Spleen (tissue), 11 donors: Measurements from ENCODE around the gene ERICH6. TPM values are rescaled to one million over a fixed set of nuclear protein-coding genes. Genes with fewer than 3 reads are reported as not detected.
A peak's percentile ranks its signal among the peaks of the same experiment; 100 is the strongest.

Experiments used
- DNase-seq: peaks from one replicate; pipeline ENCODE4 v3.0.0-alpha.2; 2020
- H3K27ac ChIP-seq, 8 donors: fragments of 200-600 bp; sonication (generic) in 7 of 8; 1 replicate in 4 of 8; 2 replicates in 4 of 8; pipeline versions ENCODE4 v1.5.0 to v1.8.0; 2016 to 2021; ENCODE audit warnings: inconsistent platforms in 4 of 8, mild to moderate bottlenecking in 4 of 8, moderate library complexity in 1 of 8
- H3K27me3 ChIP-seq, 7 donors: fragments of 200-600 bp; sonication (generic) in 6 of 7; replicated peaks in 1 of 7; 1 replicate in 4 of 7; 2 replicates in 3 of 7; pipeline versions ENCODE4 v1.5.0 to v1.8.0; 2016 to 2021; ENCODE audit warnings: inconsistent platforms in 3 of 7, mild to moderate bottlenecking in 1 of 7
- H3K36me3 ChIP-seq, 6 donors: fragments of 200-600 bp; sonication (generic) in 5 of 6; 1 replicate in 4 of 6; 2 replicates in 2 of 6; pipeline versions ENCODE4 v1.5.0 to v1.8.0; 2016 to 2021; ENCODE audit warnings: inconsistent platforms in 2 of 6
- H3K4me1 ChIP-seq, 6 donors: fragments of 200-600 bp; sonication (generic) in 5 of 6; 1 replicate in 3 of 6; 2 replicates in 3 of 6; pipeline versions ENCODE4 v1.5.0 to v1.8.0; 2016 to 2021; ENCODE audit warnings: inconsistent platforms in 3 of 6
- H3K4me3 ChIP-seq, 8 donors: fragments of 200-600 bp; sonication (generic) in 7 of 8; 1 replicate in 4 of 8; 2 replicates in 4 of 8; pipeline versions ENCODE4 v1.5.0 to v1.8.0; 2016 to 2021; ENCODE audit warnings: inconsistent platforms in 4 of 8, mild to moderate bottlenecking in 4 of 8, moderate library complexity in 2 of 8
- H3K9me3 ChIP-seq, 8 donors: fragments of 200-600 bp; sonication (generic) in 7 of 8; 1 replicate in 4 of 8; 2 replicates in 4 of 8; pipeline versions ENCODE4 v1.5.0 to v1.8.0; 2016 to 2021; ENCODE audit warnings: inconsistent platforms in 4 of 8
- POLR2A ChIP-seq, 3 donors: fragments of 450-650 bp; IDR thresholded peaks; one replicate each; pipeline ENCODE4 v1.5.1; 2017; ENCODE audit warnings: antibody characterized with exemption in 3 of 3, mild to moderate bottlenecking in 1 of 3
- POLR2AphosphoS5 ChIP-seq, 3 donors: sonication (generic); formaldehyde crosslinking; IDR thresholded peaks; one replicate each; pipeline ENCODE4 v1.5.1; 2017; ENCODE audit warnings: antibody characterized with exemption in 3 of 3
- WGBS, 5 donors: extraction: QIAGEN DNeasy Blood & Tissue Kit in 3 of 5; methylation state at CpG; one replicate each; pipeline versions ENCODE4 v1.1.5 to v1.1.7; 2013 to 2018; 5-methylcytosine and 5-hydroxymethylcytosine counted together
- intact Hi-C: fragments of 100-400 bp; cut with DNase I; formaldehyde crosslinking; loops from one replicate; pipeline ENCODE4 v1.15.0; 2023; ENCODE audit warnings: low total_unique reads
- polyA plus RNA-seq, 3 donors: library from polyadenylated mRNA; stranded (reverse); fragments of 200-250 nt; gene quantifications; one replicate each; pipeline ENCODE4 v1.2.1, GENCODE V29; 2013
- total RNA-seq, 7 donors: library from RNA; depleted of rRNA in 3 of 7; stranded (reverse); fragments of >200 nt in 3 of 7; fragmentation: NEBNext Ultra II Directional in 4 of 7; extraction: Animal tissue kit (Norgen Biotek cat#: 25700) in 4 of 7; gene quantifications; one replicate each; pipeline versions ENCODE4 v1.1.0 to v1.2.1, GENCODE V29; 2016 to 2021
- TF ChIP-seq, protein P1 (sequence below), 11 experiments: fragments of 200-600 bp in 7 of 11; fragments of 450-650 bp in 4 of 11; sonication (generic) in 4 of 11; IDR thresholded peaks in 8 of 11; conservative IDR thresholded peaks in 3 of 11; 1 replicate in 7 of 11; 2 replicates in 4 of 11; pipeline versions ENCODE4 v1.4.0 to v1.8.0; 2016 to 2021; ENCODE audit warnings: antibody characterized with exemption in 11 of 11, inconsistent platforms in 4 of 11, mild to moderate bottlenecking in 1 of 11
- donor health status: healthy with polysubstance abuse.
- donor health status: DM: no; HTN: no; CAD: no; lungs with moderate emphysema.
- donor health status: DM: no; HTN: no; CAD: no.
- donor health status: Bipolar disorder and iron deficiency.
- donor health status: healthy.
- donor health status: DM: no; HTN: no; CAD: no.
- donor health status: DM: yes; HTN: yes; CAD: no.

ERICH6 gene
- total and polyA plus RNA-seq, 10 donors = not detected

- 84 to 91% (median 89%) methylated on average over 5 of the region's 5 CpGs for WGBS, 5 donors
- Histone ChIP-seq H3K9me3 (no peaks in the 10 kb centered on the region), H3K27me3 (no peaks in the 10 kb centered on the region), H3K27ac (no peak overlapping the region), H3K4me1 (peaks cover 12 to 99% (median 72%) of the 10 kb centered on the region in 6 donors), H3K36me3 (peaks cover 0 to 30% (median 15%) of the 10 kb centered on the region in 6 donors), H3K4me3 (no peak overlapping the region)
- DNase-seq = no peak
- intact Hi-C loops = no loop called here
- no peak for TF ChIP-seq POLR2A (IDR thresholded peaks at IDR 0.05)
- TF ChIP-seq, protein P1, sequence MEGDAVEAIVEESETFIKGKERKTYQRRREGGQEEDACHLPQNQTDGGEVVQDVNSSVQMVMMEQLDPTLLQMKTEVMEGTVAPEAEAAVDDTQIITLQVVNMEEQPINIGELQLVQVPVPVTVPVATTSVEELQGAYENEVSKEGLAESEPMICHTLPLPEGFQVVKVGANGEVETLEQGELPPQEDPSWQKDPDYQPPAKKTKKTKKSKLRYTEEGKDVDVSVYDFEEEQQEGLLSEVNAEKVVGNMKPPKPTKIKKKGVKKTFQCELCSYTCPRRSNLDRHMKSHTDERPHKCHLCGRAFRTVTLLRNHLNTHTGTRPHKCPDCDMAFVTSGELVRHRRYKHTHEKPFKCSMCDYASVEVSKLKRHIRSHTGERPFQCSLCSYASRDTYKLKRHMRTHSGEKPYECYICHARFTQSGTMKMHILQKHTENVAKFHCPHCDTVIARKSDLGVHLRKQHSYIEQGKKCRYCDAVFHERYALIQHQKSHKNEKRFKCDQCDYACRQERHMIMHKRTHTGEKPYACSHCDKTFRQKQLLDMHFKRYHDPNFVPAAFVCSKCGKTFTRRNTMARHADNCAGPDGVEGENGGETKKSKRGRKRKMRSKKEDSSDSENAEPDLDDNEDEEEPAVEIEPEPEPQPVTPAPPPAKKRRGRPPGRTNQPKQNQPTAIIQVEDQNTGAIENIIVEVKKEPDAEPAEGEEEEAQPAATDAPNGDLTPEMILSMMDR (IDR thresholded peaks at IDR 0.05 in 8 of 11, conservative IDR thresholded peaks at IDR 0.05 in 3 of 11) = no peak
- TF ChIP-seq POLR2AphosphoS5 (IDR thresholded peaks at IDR 0.05) = no peak
Observed at GRCh38 chr3:150741497-150742140, 37.9 kb upstream of the ERICH6 start.

GRCh38 chr3:150740733-150741496 is 37.2 kb upstream of the ERICH6 start:
- peaks cover 0 to 26% (median 15%) of the 10 kb centered on the region in 6 donors for H3K36me3 ChIP-seq
- peak overlapping the region in 3 of 8 donors; percentile 60 to 82 (median 74) for H3K27ac ChIP-seq
- H3K27me3 ChIP-seq = no peaks in the 10 kb centered on the region
- DNase-seq = no peak
- no peak overlapping the region for H3K4me3 ChIP-seq
- TF ChIP-seq, protein P1 (IDR thresholded peaks at IDR 0.05 in 8 of 11, conservative IDR thresholded peaks at IDR 0.05 in 3 of 11) = no peak
- TF ChIP-seq POLR2A (IDR thresholded peaks at IDR 0.05) = no peak
- TF ChIP-seq POLR2AphosphoS5 (IDR thresholded peaks at IDR 0.05) = no peak
- H3K9me3 ChIP-seq = no peaks in the 10 kb centered on the region
- WGBS, 5 donors = 70 to 82% (median 75%) methylated on average over 10 to 12 of the region's 12 CpGs
- H3K4me1 ChIP-seq = peaks cover 12 to 97% (median 70%) of the 10 kb centered on the region in 6 donors
- intact Hi-C loops = no loop called here

GRCh38 chr3:150739877-150740645 is 36.3 kb upstream of the ERICH6 start:
- Histone ChIP-seq H3K4me1 (peaks cover 12 to 89% (median 68%) of the 10 kb centered on the region in 6 donors), H3K9me3 (no peaks in the 10 kb centered on the region), H3K27me3 (no peaks in the 10 kb centered on the region), H3K4me3 (no peak overlapping the region), H3K36me3 (peaks cover 0 to 26% (median 15%) of the 10 kb centered on the region in 6 donors), H3K27ac (peak overlapping the region in 6 of 8 donors; percentile 18 to 82 (median 62))
- DNase-seq = no peak
- intact Hi-C loops = no loop called here
- TF ChIP-seq, protein P1 (IDR thresholded peaks at IDR 0.05 in 8 of 11, conservative IDR thresholded peaks at IDR 0.05 in 3 of 11) = no peak
- peak in 2 of 3 donors; percentile 12 to 24 for TF ChIP-seq POLR2AphosphoS5 (IDR thresholded peaks at IDR 0.05)
- no peak for TF ChIP-seq POLR2A (IDR thresholded peaks at IDR 0.05)
- 61 to 75% (median 65%) methylated on average over 8 of the region's 8 CpGs for WGBS, 5 donors
